Fibroblast of pulmonary artery (primary cell): ENCODE data around the gene PDPR.
"Not testable (repeated sequence)": the region's sequence is repeated elsewhere in the genome, so short reads cannot be mapped to it uniquely, and the experiment has no call there.

ENCODE experiments used
- DNase-seq: peaks from one replicate; pipeline ENCODE4 v3.0.0-alpha.2; 2010; ENCODE audit warnings: low read depth
- H3K4me3 ChIP-seq: replicated peaks from 2 replicates; pipeline ENCODE4 v1.5.1; 2011; ENCODE audit warnings: low read depth, mild to moderate bottlenecking, control low read depth, low read length, moderate library complexity
- TF ChIP-seq, protein P1 (sequence below): IDR thresholded peaks from 2 replicates; pipeline ENCODE4 v1.5.1; 2011; ENCODE audit warnings: mild to moderate bottlenecking, control low read depth, low read length, inconsistent platforms; ENCODE audit errors: missing control alignments

The PDPR gene

DNA sequence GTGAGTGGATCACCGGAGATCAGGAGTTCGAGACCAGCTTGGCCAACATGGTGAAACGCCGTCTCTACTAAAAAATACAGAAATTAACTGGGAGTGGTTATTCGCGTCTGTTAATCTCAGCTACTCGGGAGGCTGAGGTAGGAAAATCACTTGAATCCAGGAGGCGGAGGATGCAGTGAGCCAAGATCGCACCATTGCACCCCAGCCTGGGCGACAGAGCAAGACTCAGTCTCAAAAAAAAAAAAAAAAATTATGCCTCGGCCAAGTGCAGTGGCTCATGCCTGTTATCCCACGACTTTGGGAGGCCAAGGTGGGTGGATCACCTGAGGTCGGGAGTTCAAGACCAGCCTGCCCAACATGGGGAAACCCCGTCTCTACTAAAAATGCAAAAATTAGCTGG, 9.7 kb downstream of the PDPR start:
- not testable (repeated sequence) for DNase-seq, H3K4me3 ChIP-seq

GRCh38 chr16:70126226-70126625, 12.1 kb downstream of the PDPR start:
- not testable (repeated sequence) for DNase-seq, H3K4me3 ChIP-seq

DNA sequence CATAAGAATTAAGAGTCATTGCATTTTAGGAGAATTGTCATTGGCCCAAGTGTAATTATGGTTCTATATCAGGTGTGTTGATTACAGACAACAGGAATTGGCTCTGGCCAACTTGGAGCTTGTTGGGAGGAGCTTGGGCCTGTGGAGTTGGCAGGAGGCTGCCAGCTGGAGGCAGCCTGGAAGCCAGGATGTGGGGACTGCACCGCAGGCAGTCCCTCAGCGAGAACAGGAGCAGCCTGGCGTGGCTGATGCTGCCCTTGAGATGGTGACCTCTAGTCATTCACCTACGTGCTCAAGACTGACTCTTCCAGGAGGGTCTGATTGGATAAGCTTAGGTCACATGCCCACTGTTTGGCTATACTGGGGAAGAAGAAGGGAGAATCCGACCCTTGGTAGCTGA, 13.6 kb downstream of the PDPR start:
- not testable (repeated sequence) for DNase-seq

DNA sequence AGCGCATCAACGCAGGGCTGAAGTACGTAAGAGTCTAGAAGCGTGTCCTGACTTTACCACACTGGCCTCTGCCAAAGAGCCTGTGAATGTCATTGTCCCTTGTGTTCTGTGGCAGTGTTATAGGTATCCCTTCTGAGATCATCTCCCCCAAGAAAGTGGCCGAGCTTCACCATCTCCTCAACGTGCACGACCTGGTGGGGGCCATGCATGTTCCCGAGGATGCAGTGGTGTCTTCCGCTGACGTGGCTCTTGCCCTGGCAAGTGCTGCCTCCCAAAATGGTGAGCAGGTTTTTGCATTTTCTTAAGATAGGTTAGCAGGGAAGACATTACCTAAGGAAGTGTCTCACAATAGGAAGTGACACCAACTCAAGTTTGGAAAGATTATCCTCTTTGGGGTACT, 14.7 kb downstream of the PDPR start:
- DNase-seq, H3K4me3 ChIP-seq: not testable (repeated sequence)

More for the DNA sequence above, 13.6 kb downstream of the PDPR start:
- H3K4me3 ChIP-seq, result not testable (repeated sequence)

DNA sequence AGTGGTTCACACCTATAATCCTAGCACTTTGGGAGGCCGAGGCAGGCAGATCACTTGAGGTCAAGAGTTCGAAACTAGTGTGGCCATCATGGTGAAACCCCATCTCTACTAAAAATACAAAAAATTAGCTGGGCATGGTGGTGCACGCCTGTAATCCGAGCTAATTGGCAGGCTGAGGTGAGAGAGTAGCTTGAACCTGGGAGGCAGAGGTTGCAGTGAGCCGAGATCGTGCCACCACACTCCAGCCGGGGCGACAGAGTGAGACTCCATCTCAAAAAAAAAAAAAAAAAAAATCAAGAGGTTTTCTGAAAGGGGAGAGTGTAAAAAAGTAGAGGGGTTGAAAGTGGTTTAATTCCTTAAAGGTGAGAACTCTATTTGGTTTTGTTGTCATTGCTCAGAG, 21.7 kb downstream of the PDPR start:
- H3K4me3 ChIP-seq, DNase-seq: not testable (repeated sequence)

DNA sequence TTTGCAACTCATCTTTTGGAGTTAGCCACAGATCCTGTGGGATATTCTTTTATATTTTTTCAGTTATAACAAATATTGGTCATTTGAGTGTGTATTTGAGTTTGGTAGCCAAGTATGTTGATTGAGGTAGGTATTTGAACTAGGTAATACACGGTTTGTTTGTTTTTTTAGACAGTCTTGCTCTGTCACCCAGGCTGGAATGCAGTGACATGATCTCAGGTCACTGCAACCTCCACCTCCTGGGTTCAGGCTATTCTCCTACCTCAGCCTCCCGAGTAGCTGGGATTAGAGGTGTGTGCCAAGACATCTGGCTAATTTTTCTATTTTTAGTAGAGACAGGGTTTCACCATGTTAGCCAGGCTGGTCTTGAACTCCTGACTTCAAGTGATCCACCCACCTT, 22.5 kb downstream of the PDPR start:
- DNase-seq, H3K4me3 ChIP-seq: not testable (repeated sequence)

DNA sequence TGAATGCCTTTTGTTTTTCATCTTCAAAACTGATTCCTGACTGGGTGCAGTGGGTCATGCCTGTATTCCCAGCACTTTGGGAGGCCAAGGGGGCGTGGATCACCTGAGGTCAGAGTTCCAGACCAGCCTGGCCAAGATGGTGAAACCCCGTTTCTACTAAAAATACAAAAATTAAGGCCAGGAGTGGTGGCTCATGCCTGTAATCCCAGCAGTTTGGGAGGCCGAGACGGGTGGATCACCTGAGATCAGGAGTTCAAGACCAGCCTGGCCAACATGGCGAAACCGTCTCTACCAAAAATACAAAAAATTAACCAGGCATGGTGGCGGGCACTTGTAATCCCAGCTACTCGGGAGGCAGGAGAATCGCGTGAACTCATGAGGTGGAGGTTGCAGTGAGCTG, 28.6 kb downstream of the PDPR start:
- not testable (repeated sequence) for H3K4me3 ChIP-seq, DNase-seq

DNA sequence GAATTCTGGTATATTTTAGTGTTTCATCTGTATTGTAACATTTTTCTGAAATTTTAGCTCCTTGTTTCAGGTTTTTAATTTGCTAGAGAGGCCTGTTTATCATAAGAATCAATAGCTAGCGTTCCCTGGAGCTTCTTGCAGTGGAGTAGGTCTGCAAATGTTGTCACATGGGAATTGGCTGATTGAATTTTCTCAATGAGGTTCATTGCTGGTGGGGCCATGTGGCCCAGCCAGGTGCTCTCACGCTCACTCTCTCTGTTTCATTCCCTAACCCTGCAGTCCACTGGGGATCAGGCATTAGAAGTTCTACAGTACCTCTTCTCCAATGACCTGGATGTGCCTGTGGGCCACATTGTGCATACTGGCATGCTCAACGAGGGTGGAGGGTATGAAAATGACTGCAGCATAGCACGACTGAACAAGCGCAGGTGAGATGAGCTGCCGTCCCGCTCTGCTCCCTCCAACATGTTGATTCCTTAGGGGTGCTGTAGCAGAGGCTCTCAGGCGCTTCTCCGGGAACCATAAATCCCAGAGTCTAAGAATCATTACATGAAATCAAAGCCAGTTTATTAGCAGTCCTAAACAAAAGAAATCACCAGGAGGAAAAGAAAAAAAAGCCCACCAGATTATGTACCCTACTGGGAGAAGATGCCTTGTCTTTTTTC, 29.2 kb downstream of the PDPR start:
- not testable (repeated sequence) for DNase-seq

DNA sequence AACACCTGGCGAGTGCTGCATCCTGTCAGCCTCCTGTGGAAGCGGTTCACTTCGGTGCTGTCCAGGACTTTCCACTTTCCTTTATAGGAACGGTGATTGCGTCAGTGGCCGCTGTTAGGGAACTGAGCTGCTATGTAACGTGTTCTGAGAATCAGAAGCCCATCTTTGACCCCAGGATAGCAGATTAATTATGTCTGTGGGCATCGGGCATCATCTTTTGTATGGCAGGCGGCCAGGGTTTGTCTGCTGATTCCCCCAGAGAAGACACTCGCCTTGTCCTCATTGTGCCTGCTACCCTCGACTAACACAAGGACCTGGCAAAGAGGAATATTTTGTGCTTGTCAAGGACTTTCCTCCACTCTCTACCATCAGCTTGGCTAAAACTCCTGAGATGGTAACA, 33.7 kb downstream of the PDPR start:
- H3K4me3 ChIP-seq, DNase-seq: not testable (repeated sequence)

More for the DNA sequence above, 29.2 kb downstream of the PDPR start:
- not testable (repeated sequence) for H3K4me3 ChIP-seq

GRCh38 chr16:70148453-70148852, 34.3 kb downstream of the PDPR start:
- H3K4me3 ChIP-seq, DNase-seq: not testable (repeated sequence)

GRCh38 chr16:70149296-70149695, 35.2 kb downstream of the PDPR start:
- DNase-seq, H3K4me3 ChIP-seq: not testable (repeated sequence)

GRCh38 chr16:70151391-70151790, 37.3 kb downstream of the PDPR start:
- no peak for DNase-seq
- TF ChIP-seq, protein P1, sequence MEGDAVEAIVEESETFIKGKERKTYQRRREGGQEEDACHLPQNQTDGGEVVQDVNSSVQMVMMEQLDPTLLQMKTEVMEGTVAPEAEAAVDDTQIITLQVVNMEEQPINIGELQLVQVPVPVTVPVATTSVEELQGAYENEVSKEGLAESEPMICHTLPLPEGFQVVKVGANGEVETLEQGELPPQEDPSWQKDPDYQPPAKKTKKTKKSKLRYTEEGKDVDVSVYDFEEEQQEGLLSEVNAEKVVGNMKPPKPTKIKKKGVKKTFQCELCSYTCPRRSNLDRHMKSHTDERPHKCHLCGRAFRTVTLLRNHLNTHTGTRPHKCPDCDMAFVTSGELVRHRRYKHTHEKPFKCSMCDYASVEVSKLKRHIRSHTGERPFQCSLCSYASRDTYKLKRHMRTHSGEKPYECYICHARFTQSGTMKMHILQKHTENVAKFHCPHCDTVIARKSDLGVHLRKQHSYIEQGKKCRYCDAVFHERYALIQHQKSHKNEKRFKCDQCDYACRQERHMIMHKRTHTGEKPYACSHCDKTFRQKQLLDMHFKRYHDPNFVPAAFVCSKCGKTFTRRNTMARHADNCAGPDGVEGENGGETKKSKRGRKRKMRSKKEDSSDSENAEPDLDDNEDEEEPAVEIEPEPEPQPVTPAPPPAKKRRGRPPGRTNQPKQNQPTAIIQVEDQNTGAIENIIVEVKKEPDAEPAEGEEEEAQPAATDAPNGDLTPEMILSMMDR, result no peak
- no peak overlapping the region for H3K4me3 ChIP-seq

GRCh38 chr16:70151941-70152509, 37.9 kb downstream of the PDPR start:
- no peak overlapping the region for H3K4me3 ChIP-seq
- no peak for DNase-seq
- TF ChIP-seq, protein P1, result no peak
